ENCODE results near the gene PLXNA3. TPM values are rescaled to one million over a fixed set of nuclear protein-coding genes. Genes with fewer than 3 reads are reported as not detected.

PLXNA3 gene
- total RNA-seq, 1 donor from 2014 or later, result 458 TPM

- Mint-ChIP-seq H3K9me3 (ENCODE audit: unreplicated experiment) (peaks cover 8% of the 10 kb centered on the region), H3K4me3 (ENCODE audit: unreplicated experiment) (peak overlapping the region; percentile 84), H3K36me3 (ENCODE audit: unreplicated experiment) (no peaks in the 10 kb centered on the region), H3K27me3 (ENCODE audit: unreplicated experiment) (peaks cover 4% of the 10 kb centered on the region), H3K4me1 (ENCODE audit: low read depth, unreplicated experiment) (peaks cover 7% of the 10 kb centered on the region), H3K27ac (ENCODE audit: unreplicated experiment) (peak overlapping the region; percentile 55)
- no peak for DNase-seq
- TF ChIP-seq CTCF (IDR thresholded peaks at IDR 0.05; ENCODE audit: partially characterized antibody, unreplicated experiment), result no peak
Observed at GRCh38 chrX:154430479-154430878, 27.6 kb upstream of the PLXNA3 start.

GRCh38 chrX:154430916-154431315 lies 27.2 kb upstream of the PLXNA3 start:
- Mint-ChIP-seq H3K4me3 (ENCODE audit: unreplicated experiment) (peak overlapping the region; percentile 84), H3K27me3 (ENCODE audit: unreplicated experiment) (peaks cover 4% of the 10 kb centered on the region), H3K36me3 (ENCODE audit: unreplicated experiment) (no peaks in the 10 kb centered on the region), H3K27ac (ENCODE audit: unreplicated experiment) (peak overlapping the region; percentile 55), H3K9me3 (ENCODE audit: unreplicated experiment) (peaks cover 8% of the 10 kb centered on the region), H3K4me1 (ENCODE audit: low read depth, unreplicated experiment) (peaks cover 10% of the 10 kb centered on the region)
- TF ChIP-seq CTCF (IDR thresholded peaks at IDR 0.05; ENCODE audit: partially characterized antibody, unreplicated experiment), result no peak
- DNase-seq, result no peak

- no peak overlapping the region for H3K4me3 Mint-ChIP-seq (ENCODE audit: unreplicated experiment)
- TF ChIP-seq CTCF (IDR thresholded peaks at IDR 0.05; ENCODE audit: partially characterized antibody, unreplicated experiment), result no peak
- peaks cover 11% of the 10 kb centered on the region for H3K4me1 Mint-ChIP-seq (ENCODE audit: low read depth, unreplicated experiment)
- H3K36me3 Mint-ChIP-seq (ENCODE audit: unreplicated experiment), result no peaks in the 10 kb centered on the region
- peaks cover 12% of the 10 kb centered on the region for H3K9me3 Mint-ChIP-seq (ENCODE audit: unreplicated experiment)
- H3K27me3 Mint-ChIP-seq (ENCODE audit: unreplicated experiment), result peaks cover 7% of the 10 kb centered on the region
- H3K27ac Mint-ChIP-seq (ENCODE audit: unreplicated experiment), result no peak overlapping the region
- no peak for DNase-seq
Observed at GRCh38 chrX:154431341-154431740, 26.7 kb upstream of the PLXNA3 start.

GRCh38 chrX:154432210-154432609 lies 25.9 kb upstream of the PLXNA3 start:
- DNase-seq, result no peak
- no peaks in the 10 kb centered on the region for H3K36me3 Mint-ChIP-seq (ENCODE audit: unreplicated experiment)
- H3K27ac Mint-ChIP-seq (ENCODE audit: unreplicated experiment), result no peak overlapping the region
- H3K27me3 Mint-ChIP-seq (ENCODE audit: unreplicated experiment), result peaks cover 7% of the 10 kb centered on the region
- H3K9me3 Mint-ChIP-seq (ENCODE audit: unreplicated experiment), result peaks cover 12% of the 10 kb centered on the region
- peaks cover 11% of the 10 kb centered on the region for H3K4me1 Mint-ChIP-seq (ENCODE audit: low read depth, unreplicated experiment)
- no peak for TF ChIP-seq CTCF (IDR thresholded peaks at IDR 0.05; ENCODE audit: partially characterized antibody, unreplicated experiment)
- no peak overlapping the region for H3K4me3 Mint-ChIP-seq (ENCODE audit: unreplicated experiment)

- DNase-seq, result no peak
- TF ChIP-seq CTCF (IDR thresholded peaks at IDR 0.05; ENCODE audit: partially characterized antibody, unreplicated experiment), result no peak
- Mint-ChIP-seq H3K36me3 (ENCODE audit: unreplicated experiment) (no peaks in the 10 kb centered on the region), H3K27me3 (ENCODE audit: unreplicated experiment) (peaks cover 12% of the 10 kb centered on the region), H3K4me1 (ENCODE audit: low read depth, unreplicated experiment) (peaks cover 11% of the 10 kb centered on the region), H3K9me3 (ENCODE audit: unreplicated experiment) (peaks cover 8% of the 10 kb centered on the region), H3K4me3 (ENCODE audit: unreplicated experiment) (no peak overlapping the region), H3K27ac (ENCODE audit: unreplicated experiment) (no peak overlapping the region)
Observed at GRCh38 chrX:154433605-154434004, 24.5 kb upstream of the PLXNA3 start.
